ENCODE results near the gene GPC5. TPM values are rescaled to one million over a fixed set of nuclear protein-coding genes. Genes with fewer than 3 reads are reported as not detected.

GPC5 gene
- polyA plus RNA-seq, 1 experiment: not detected

DNA sequence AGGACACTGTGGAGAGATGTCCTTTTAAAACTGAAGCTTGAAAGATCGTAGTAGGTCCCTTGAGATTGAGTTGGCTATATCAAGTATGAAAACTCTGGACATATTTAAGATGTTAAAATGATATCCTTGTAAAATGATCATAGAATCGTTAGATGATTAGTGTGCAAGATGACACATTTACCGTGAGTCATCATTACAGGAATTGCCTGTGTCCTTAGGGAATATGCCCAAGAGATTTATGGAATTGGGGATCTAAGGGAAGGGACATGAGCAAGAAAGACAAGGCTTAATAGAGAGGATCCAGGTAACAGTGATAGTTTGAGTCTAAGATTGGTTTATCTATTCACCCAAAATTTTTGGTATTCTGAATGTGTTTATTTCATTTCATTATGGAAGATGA, 233.7 kb downstream of the GPC5 start:
- no peak overlapping the region for H3K4me3 ChIP-seq (ENCODE audit: low read depth, low read length)
- no peak for TF ChIP-seq CTCF (IDR thresholded peaks at IDR 0.05; ENCODE audit: insufficient read depth, low read depth, low read length)
- CTCF ChIA-PET: no interaction called here
- H3K36me3 ChIP-seq (ENCODE audit: control insufficient read depth, insufficient read depth, low read length): no peaks in the 10 kb centered on the region
- POLR2A ChIA-PET: no interaction called here
- no peak for DNase-seq (ENCODE audit: low read depth)
- no peaks in the 10 kb centered on the region for H3K27me3 ChIP-seq (ENCODE audit: control insufficient read depth, insufficient read depth, low read length)

DNA sequence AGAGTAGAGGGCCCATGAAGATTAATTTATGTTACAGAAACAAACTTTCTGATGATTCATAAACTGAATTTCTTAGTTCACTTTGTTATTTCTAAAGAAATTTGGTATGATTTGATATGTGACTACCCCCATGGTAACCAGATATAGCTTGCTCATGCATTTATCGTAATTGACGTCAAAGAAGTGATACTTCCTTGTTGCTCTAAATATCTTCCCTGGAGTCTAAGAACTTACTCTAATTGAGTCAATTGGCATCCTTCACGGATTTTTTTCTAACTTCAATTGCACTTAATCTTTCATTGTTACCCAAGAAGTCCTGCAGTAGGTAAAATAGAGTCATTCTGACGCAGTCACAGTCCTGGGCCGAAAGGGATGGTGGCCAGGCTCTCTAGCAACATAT, 240.9 kb downstream of the GPC5 start:
- POLR2A ChIA-PET: no interaction called here
- H3K27me3 ChIP-seq (ENCODE audit: control insufficient read depth, insufficient read depth, low read length): no peaks in the 10 kb centered on the region
- TF ChIP-seq CTCF (IDR thresholded peaks at IDR 0.05; ENCODE audit: insufficient read depth, low read depth, low read length): no peak
- H3K4me3 ChIP-seq (ENCODE audit: low read depth, low read length): no peak overlapping the region
- H3K36me3 ChIP-seq (ENCODE audit: control insufficient read depth, insufficient read depth, low read length): no peaks in the 10 kb centered on the region
- CTCF ChIA-PET: no interaction called here
- no peak for DNase-seq (ENCODE audit: low read depth)

DNA sequence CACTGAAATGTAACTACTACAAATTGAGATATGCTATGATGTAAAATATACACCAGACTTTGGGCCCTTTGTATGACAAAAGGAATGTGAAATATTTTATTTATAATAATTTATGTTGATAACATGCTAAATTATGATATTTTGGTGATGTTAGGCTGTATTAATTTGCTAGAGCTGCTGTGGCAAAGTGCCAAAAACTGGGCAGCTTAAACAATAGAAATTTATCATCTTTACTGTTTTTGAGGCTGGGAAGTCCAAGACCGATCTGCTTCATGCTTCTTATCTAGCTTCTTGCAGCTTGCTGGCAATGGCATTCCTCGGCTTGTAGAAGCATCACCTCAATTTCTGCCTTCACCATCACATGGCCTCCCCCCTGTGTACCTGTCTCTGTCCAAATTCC, 245.0 kb downstream of the GPC5 start:
- ChIA-PET POLR2A (no interaction called here), CTCF (no interaction called here)
- DNase-seq (ENCODE audit: low read depth): no peak
- no peak for TF ChIP-seq CTCF (IDR thresholded peaks at IDR 0.05; ENCODE audit: insufficient read depth, low read depth, low read length)
- no peaks in the 10 kb centered on the region for H3K27me3 ChIP-seq (ENCODE audit: control insufficient read depth, insufficient read depth, low read length)
- no peaks in the 10 kb centered on the region for H3K36me3 ChIP-seq (ENCODE audit: control insufficient read depth, insufficient read depth, low read length)
- no peak overlapping the region for H3K4me3 ChIP-seq (ENCODE audit: low read depth, low read length)

DNA sequence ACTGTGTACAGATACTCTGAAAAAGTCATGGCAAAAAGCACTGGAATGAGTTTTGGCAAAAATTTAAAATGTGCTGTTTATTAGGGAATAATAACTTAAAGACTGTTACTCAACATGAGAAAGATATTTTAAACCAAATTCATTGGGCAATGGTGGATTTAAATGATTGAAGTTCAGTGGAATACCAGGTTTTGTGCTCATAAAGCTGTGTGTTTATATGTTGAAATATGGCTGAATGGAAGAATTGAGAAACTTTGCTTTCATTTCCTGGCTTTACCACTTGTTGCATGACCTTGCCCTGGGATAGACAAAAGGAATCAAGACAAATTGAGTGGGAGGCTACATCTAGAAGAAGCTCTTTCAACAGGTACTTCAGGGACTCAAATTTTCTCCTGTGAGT, 246.4 kb downstream of the GPC5 start:
- Histone ChIP-seq H3K4me3 (ENCODE audit: low read depth, low read length) (no peak overlapping the region), H3K36me3 (ENCODE audit: control insufficient read depth, insufficient read depth, low read length) (no peaks in the 10 kb centered on the region), H3K27me3 (ENCODE audit: control insufficient read depth, insufficient read depth, low read length) (no peaks in the 10 kb centered on the region)
- POLR2A ChIA-PET: no interaction called here
- TF ChIP-seq CTCF (IDR thresholded peaks at IDR 0.05; ENCODE audit: insufficient read depth, low read depth, low read length): no peak
- CTCF ChIA-PET: no interaction called here
- no peak for DNase-seq (ENCODE audit: low read depth)

GRCh38 chr13:91647361-91647990, 249.1 kb downstream of the GPC5 start:
- Histone ChIP-seq H3K36me3 (ENCODE audit: control insufficient read depth, insufficient read depth, low read length) (no peaks in the 10 kb centered on the region), H3K4me3 (ENCODE audit: low read depth, low read length) (no peak overlapping the region), H3K27me3 (ENCODE audit: control insufficient read depth, insufficient read depth, low read length) (no peaks in the 10 kb centered on the region)
- ChIA-PET POLR2A (no interaction called here), CTCF (no interaction called here)
- no peak for DNase-seq (ENCODE audit: low read depth)
- TF ChIP-seq CTCF (IDR thresholded peaks at IDR 0.05; ENCODE audit: insufficient read depth, low read depth, low read length): no peak
